ENCODE data around the gene ACP6.
"Not testable (repeated sequence)": the region's sequence is repeated elsewhere in the genome, so short reads cannot be mapped to it uniquely, and the experiment has no call there.

The ACP6 gene

DNA sequence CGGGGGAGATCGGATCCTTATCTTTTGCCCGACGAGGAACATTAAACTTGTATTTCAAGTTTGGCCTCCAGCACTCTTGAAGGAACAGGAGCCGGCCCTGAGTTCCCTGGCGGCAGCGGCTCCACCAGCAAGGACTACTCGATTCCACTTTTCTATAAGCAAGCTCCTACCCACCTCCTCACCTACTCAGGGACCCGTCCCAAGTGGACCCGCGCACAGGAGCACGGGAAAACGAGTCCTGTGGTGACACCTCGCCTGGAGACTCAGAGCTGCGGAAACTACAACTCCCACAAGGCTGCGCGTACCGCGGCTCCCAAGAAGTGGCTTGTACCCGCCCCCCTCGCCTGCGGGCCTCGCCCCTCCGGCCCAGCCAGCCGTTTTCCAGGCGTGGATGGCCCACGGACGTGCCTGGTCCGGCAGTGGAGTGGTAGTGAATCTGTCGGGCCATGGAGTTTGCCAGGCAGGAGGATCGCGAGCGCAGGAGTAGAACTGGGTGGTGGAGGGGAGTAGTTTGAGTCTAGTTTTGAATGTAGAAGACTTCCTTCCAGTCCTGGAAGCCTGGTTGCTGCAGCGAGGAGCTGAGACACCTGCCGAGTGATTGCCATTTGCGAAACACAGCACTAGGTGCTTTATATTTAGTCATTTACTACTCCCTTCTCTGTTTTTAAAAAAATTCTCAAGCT lies at the start of gene ACP6:
ACP6 (minus strand) TSS at position 206 of the 683 bp plus-strand sequence. CDS start 476 bp downstream, outside the sequence.
- peak; percentile 91 for DNase-seq

DNA sequence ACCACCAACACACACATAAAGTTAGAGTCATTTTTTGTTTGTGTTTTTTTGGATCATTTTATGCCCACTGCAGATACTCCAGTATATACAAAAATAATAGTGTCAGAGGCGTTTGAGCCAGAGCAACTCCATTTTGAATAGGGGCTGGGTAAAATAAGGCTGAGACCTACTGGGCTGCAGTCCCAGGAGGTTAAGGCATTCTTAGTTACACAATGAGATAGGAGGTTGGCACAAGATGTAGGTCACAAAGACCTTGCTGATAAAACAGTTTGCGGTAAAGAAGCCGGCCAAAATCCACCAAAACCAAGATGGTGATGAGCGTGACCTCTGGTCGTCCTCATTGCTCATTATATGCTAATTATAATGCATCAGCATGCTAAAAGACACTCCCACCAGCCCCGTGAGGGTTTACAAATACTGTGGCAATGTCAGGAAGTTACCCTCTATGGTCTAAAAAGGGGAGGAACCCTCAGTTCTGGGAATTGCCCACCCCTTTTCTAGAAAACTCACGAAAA lies 49.4 kb upstream of the ACP6 start:
- no peak for DNase-seq

DNA sequence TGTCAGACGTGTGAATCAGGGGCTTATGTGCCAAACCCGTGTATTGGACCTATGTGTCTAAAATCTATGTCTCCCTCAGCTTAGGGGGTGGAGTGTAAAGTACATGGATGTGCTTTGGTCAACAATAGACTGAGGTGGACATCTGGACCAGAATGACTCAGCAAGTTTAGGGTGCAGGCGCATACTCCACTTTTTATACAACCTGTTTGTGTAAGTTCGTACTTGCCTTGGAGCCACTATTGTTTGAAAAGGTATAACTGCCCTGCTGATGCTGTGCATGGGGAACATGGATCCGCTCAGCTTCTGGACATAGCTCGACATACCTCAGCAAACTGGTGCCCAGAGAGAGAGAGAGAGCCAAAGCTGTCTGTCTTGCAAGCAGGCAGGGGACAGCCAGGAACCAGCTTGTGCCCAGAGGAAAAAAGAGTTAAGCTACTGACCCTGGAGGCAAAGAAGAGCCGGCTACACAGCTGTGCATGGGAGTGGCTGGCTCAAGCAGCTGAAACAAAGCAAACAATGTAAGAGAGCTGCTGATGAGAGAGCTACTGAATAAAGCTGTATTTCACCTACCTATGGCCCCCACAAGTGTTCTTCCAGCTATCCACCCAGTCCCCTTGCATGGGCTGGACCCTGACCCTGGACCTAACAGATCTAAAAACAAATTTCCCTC lies 48.8 kb upstream of the ACP6 start:
- DNase-seq, result no peak

DNA sequence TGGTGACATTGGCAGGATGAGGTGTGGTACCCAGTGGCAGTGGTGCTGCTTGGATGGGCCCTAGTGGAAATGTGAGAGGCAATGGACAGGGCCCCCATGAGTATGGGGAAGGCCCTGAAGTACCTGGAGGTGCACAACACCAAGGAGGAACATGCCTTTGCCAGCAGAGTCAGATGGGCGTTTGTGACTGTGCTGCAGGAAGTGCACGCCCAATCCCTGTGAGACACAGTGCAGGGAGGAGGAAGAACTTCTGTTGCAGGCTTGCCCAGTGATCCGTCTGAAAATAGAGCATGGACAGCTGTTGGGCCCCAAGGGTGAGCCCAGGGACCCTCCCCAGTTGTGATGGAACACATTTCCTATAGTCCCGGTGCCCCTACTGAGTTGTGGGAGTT lies 47.4 kb upstream of the ACP6 start:
- no peak for DNase-seq

DNA sequence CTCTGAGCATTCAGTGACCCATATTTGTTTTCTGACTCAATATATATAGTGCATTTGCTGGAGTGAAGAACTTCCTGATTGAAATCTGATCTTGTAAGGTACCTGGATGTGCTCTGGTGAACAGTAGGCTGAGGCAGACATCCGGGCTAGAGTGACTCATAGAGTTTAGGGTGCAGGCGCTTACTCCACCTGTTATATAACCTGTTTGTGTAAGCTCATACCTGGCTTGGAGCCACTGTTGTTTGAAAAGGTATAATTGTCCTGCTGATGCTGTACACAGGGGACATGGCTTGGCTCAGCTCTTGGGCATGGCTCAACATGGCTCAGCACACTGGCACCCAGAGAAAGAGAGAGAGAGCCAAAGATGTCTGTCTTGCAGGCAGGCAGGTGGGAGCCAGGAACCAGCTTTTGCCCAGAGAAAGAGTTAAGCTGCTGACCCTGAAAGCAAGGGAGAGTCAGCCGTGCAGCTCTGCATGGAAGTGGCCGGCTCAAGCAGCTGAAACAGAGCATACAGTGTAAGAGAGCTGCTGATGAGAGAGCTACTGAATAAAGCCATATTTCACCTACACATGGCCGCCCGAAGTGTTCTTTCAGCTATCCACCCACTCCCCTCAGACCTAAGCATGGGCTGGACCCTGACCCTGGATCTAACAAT lies 46.9 kb upstream of the ACP6 start:
- peak; percentile 44 for DNase-seq

DNA sequence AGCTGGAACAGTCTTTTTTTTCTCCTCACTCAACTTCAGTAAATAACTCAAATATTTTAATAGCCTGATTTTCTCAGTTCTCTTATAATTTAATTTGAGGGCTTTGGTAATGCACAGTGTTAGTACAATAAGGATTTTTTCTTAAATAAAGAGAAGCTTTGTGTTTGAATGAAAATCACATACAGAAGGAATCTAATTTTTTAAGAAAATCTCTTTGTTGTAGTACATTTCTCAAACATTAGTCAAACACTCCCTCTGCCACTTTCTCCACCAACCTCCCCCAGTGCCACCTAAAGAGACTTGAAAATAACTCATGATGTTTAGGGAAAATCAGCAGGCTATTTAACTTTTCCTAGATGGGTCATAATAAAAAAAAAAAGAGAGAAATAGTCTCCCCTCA lies 42.3 kb upstream of the ACP6 start:
- no peak for DNase-seq

DNA sequence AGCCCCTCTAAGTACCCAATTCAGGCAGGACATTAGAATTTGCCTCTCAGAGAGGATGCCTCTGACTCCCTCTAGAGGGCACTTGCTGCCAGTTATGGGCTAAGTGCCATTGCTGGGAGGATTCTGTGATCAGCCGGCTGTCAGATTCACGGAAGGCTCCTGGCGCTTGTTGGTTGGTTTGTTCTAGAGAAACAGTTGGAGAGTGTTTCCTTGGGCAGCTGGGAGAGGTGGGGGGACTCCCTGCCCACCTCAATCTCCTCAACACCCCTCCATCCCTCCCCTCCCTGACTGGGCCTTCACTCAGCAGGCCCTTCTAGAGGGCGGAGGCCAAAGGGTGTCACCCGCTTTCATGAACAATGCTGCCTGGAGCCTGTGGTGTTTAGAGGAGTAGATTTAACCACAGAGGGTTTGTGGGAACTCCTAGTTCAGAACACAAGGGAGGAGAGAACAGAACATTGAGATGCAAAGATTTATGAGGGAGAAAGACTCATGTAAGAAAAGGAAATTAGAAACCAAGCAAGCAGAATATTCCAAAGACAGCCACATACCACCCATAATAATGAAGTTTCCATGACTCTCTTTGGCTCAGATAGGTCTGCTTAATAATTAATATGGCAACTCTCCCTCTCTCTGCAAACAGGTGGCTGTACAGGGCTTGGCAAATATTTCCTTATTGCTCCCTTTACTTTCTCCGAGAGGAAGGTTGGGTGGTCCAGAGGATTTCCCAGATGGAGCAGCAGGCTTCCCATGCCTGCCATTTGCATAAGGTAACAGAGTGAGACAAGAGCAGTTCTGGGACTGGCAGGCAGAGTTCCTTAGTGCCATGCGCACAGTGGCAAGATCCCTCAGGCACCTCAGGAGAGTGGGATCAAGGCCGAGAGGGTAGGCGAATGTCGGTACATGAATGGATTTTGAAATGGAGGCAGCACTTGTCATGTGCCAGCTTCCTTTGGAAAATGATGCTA lies 30.0 kb upstream of the ACP6 start:
- peak; percentile 68 for DNase-seq

DNA sequence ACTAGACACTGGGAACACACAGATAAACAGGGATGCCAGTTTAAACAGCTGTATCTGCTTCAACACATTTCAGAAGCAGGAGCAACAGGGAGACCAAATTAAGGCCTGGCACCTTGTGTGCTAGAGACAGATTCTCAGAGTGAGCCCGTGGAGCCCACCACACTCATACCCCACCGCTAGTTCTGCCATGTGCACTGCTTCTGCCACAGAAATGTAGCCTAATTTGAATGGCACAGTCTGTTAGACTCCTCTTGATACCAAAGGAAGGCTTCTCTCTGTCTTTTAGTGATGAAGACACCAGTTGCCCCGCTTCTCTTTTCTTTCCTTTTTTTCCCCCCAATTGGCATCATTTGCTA lies 29.3 kb upstream of the ACP6 start:
- no peak for DNase-seq

DNA sequence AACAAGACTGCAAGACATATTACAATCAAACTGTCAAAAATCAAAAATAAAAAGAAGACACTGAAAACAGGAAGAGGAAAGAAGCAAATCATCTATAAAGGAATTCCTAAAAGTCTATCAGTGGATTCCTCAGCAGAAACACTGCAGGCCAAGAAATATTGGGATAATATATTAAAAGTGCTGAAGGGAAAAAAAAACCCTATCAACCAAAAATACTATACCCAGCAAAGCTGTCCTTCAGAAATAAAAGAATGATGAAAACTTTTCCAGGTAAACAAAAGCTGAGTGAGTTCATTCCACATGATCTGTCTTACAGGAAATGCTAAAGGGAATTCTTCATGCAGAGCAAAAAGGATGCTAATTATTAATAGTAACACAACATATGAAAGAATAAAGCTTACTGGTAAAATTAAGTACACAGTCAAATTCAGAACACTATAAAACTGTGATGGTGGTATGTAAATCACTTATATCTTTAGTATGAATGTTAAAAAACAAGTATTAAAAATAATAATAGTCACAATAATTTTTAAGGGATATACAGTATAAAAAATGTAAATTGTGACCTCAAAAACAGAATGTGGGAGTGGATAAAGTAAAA lies 12.9 kb upstream of the ACP6 start:
- no peak for DNase-seq

DNA sequence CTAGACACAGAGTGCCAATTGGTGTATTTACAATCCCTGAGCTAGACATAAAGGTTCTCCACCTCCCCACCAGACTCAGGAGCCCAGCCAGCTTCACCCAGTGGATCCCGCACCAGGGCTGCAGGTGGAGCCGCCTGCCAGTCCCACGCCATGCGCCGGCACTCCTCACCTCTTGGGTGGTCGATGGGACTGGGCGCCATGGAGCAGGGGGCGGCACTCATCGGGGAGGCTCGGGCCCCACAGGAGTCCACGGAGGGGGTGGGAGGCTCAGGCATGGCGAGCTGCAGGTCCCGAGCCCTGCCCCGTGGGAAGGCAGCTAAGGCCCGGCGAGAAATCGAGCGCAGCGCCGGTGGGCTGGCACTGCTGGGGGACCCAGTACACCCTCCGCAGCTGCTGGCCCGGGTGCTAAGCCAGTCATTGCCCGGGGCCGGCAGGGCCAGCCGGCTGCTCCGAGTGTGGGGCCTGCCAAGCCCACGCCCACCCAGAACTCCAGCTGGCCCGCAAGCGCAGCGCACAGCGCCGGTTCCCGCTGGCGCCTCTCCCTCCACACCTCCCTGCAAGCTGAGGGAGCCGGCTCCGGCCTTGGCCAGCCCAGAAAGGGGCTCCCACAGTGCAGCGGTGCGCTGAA lies 10.4 kb upstream of the ACP6 start:
- DNase-seq, result not testable (repeated sequence)

DNA sequence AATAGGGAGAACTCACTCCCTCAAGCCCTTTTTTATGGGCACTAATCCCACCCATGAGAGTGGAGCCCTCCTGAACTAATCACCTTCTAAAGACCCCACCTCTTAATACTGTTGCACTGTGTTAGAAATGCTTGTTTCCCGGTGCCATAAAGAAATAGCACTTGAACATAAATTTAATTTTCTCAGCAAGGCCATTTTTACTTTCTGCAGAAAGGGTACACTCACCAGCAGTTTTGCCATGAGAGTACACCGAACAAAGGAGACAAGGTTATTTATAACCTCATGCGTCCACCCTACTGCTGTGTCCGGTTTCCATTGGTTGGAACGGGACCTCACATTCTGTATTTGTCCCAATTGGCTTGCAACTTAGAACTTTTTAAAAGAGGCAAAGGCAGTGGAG lies 7.4 kb upstream of the ACP6 start:
- not testable (repeated sequence) for DNase-seq

DNA sequence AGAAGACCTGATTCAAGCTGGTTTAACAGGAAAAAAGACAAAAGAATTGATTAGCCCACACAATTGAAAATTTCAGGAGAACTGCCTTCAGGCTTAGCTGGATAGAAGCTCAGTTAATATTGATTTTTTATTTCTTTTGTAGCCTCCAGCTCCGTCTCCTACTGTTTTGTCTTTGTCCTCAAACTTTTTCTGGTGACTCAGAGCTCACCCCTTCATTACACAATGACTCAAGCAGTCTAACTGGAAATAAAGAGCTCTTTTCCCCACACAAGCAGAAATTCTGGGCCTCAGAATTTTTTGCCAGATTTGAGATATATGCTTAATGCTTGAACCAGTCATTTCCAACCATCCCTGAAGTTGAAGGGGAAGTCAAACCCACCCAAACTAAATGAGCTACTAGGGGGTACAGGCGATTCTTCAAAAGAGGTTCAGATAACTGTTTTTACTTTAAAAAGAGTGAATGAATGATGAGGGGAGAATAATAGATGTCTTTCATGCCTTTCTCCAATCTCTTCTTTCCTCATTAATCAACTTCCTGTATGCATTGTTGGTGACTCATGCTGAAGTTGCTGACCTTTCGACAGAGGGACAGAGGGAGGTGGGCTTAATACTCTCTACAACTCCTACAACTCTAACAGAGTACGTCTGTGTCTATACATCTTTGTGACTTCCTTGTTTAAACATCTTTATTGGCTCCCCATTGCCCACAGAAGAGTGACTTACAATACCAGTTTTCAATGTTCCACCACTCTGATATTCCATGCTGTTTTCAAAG lies 6.2 kb upstream of the ACP6 start:
- no peak for DNase-seq

DNA sequence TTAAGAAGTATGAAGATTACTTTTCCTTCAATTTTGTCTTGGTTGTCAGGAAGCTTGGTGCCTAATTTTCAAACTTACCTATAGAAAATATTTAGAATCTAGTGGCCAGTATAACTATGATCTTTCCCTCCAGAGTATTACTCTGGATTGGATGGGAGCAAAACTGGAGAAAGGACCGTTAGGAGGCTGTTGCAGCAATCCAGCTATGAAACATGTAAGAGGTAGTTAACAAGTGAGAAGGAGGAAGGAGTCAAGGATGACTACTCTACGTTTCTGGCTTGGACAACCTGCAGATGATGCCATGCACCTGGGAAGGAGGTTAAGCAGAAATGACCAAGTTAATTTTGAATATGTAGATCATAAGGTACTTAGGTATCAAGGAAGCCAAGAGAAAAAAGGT lies 3.5 kb upstream of the ACP6 start:
- no peak for DNase-seq

DNA sequence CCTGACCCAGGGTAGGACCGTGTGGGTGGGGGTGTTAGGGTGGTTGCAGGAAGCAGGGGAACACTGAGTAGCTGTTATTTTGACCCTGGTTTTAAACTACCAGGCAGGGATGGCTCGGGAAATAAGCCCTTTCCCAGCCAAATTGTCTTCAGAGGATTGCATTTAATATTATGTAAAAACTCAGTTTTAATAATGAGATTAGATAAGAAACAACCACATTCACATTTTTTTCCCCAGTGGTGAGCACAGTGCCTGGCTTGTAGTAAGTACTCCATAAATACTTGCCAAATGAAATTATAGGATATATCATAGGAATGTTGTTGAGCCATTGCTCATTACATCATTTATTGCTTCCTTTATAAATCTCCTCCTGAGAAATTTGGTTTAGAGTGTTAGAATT lies 3.1 kb upstream of the ACP6 start:
- DNase-seq, result no peak

DNA sequence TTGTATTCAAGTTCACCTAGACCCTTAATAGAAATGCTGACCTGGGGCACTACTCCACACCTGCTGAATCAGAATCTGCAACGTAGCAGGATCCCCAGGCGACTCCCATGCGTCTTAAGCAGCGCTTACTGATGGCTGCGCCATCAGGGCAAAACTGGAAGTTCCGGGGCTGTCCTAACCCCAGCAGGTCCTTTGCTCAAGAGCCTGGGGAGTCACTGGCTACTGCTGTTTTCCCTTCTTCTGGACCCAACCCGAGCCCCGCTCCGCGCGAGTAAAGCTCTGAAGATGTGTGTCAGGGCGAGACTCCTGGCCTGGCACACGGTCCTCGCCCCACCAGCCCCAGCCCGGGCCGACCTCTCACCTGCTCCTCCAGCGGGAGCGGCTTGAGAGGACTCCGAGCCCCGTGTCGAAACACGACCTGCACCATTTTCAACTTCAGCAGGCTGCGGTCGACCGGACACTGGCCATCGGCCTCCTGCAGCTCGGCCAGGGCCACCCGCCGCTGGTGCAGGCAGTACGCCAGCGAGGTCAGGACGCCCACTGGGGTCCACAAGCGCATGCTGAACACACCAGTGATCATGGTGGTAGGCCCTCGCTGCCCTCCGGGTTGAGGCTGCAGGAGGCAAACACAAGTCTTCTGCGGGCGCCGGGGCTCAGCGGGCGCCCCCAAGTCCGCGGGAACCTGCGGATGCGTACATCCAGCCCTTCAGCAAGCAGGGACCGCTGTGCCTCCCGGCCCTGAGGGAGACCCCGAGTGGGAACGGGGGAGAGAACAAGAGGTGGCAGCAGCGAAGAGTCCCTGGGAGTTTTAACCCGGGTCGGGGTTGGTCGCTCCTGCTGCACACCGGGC lies 630 bp downstream of the ACP6 start:
- DNase-seq, result peak; percentile 48

DNA sequence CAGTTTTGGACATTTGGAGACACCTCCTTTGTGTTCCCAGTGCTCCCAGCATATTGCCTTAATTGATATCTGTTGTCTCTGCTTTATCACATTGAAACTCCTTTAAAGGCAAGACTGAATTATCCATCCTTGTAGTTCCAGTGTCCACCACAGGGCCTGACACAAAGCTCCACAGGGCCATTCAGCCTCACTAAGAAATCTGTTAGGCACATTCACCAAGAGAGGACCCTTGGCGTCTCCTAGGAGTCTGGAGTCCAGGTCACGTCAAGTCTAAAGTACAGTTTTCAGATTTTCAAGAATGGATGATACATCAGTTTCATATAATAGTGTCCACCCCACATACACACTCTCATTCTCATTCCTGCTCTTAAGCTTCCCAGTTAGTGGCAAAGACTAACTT lies 4.8 kb downstream of the ACP6 start:
- DNase-seq, result no peak

DNA sequence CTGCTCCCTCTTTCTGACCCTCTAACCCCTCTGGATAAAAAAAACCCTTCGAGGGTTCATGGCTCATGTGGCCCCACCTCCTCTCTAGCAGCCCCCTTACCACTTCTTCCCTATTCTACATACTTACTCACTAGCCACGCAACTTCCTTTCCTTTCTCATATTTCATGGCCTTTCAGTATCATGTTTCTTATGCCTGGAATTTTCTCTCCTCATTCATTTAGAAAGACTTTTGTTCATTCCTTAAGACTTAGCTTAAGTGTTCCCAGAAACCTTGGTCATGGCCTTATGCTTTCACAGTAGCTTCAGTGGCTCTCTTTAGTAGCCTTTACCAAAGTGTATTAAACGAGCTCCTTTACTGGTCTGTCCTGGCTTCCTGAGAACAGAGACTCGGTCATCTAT lies 6.1 kb downstream of the ACP6 start:
- DNase-seq, result no peak

DNA sequence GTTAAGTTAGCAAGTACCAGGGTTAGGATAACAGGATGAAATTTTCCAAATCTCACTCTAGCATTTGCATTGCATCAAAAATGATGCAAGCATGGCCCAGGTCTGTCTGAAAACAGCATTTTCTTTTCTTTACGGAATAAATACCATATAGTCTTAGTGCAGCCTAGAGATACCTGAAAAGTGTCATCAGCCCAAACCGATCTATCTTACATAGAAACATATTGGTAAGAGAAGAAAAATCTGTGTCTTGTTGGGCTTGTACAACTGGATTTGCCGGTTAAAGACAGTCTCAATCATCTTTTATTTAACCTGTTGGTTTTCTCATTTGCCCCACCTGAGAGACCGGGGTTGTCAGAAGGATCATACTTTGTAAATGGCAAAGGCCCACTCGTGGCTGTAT lies 15.8 kb downstream of the ACP6 start:
- DNase-seq, result no peak

DNA sequence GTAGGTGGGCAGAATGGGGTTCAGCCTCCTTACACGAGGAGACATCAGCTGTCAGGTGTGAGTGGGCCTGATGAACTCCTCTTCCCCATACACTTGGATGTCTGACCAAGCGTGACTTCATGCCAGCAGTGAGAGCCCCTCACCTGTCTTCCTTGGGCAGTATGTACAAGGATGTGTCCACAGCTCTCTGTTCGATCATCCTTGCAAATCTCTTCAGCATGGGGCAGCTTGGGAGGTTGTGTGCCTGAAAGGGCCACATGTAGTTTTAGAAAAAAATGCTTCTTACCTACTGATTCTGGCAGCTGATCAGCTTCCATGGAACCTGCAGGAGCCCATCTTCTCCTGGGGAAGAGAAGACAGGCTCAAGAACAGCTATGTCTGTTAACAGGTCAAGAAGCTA lies 18.0 kb downstream of the ACP6 start:
- DNase-seq, result no peak

DNA sequence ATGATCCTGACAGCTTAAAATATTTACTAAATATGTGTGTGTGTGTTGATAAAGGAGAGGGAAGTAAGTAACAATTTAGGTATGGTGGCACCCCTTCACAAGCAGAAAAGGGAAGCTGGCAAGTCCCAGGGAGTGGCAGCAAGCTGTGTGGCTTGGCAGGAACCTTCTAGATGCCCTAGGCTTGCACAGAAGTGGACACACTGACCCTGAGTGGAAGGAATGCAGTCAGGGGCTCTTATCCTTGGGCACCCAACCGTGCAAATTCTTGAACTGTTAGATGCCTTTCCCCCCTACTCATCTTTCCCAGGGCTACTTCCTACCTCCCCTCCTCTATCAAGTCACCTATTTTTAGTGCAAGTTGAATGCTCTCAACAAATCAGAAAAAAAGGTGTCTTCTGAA lies 18.9 kb downstream of the ACP6 start:
- DNase-seq, result no peak

Measured in CD4-positive, alpha-beta T cell treated with Interleukin-17A for 1 hour (primary cell).